ENCODE results near the gene DCAF12.

GRCh38 chr9:34158362-34158869, 31.9 kb upstream of the DCAF12 start:
- no peak for TF ChIP-seq POLR2AphosphoS5 (IDR thresholded peaks at IDR 0.05)
- TF ChIP-seq, protein P1, sequence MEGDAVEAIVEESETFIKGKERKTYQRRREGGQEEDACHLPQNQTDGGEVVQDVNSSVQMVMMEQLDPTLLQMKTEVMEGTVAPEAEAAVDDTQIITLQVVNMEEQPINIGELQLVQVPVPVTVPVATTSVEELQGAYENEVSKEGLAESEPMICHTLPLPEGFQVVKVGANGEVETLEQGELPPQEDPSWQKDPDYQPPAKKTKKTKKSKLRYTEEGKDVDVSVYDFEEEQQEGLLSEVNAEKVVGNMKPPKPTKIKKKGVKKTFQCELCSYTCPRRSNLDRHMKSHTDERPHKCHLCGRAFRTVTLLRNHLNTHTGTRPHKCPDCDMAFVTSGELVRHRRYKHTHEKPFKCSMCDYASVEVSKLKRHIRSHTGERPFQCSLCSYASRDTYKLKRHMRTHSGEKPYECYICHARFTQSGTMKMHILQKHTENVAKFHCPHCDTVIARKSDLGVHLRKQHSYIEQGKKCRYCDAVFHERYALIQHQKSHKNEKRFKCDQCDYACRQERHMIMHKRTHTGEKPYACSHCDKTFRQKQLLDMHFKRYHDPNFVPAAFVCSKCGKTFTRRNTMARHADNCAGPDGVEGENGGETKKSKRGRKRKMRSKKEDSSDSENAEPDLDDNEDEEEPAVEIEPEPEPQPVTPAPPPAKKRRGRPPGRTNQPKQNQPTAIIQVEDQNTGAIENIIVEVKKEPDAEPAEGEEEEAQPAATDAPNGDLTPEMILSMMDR (IDR thresholded peaks at IDR 0.05), result no peak
- no peak for TF ChIP-seq POLR2A (IDR thresholded peaks at IDR 0.05)
